ENCODE results near the gene SRGN. TPM values are rescaled to one million over a fixed set of nuclear protein-coding genes. Genes with fewer than 3 reads are reported as not detected.
A peak's percentile ranks its signal among the peaks of the same experiment; 100 is the strongest.

SRGN gene
- total RNA-seq, 3 donors from 2014 or later, result 15.6 to 54.6 (median 43.9) TPM

DNA sequence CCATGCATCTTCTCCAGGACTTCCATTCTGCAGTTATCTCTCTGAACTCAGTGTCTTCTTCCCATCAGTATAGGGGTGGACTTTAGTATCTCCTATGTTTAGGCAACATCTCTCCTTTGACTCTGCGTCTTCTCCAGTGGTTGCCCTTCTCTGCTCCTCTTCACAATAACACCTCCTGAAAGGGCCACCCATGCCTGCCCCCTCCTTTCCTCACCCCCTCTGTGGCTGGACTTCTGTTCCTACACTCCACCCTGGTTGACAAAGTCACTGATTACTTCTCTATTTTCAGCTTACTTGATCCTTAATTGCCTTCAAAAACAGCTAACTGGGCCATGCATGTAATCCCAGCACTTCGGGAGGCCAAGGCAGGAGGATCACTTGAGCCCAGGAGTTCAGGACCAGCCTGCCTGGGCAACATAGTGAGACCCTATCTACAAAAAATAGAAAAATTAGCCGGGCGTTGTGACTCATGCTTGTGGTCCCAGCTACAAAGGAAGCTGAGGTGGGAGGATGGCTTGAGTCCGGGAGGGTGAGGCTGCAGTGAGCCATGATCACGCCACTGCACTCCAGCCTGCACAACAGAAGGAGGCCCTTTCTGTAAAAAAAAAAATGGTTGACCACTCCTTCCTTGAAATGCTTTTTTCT is 13.7 kb downstream of the SRGN start:
- intact Hi-C loops (cut with DNase I, micrococcal nuclease), result no loop called here
- Histone ChIP-seq H3K4me3 (no peak overlapping the region), H3K9me3 (no peaks in the 10 kb centered on the region), H3K4me1 (ENCODE audit: low read depth) (no peaks in the 10 kb centered on the region), H3K36me3 (ENCODE audit: low read depth) (no peaks in the 10 kb centered on the region)
- DNase-seq (no peak), ATAC-seq (peak; percentile 8)
- TF ChIP-seq, protein P1, sequence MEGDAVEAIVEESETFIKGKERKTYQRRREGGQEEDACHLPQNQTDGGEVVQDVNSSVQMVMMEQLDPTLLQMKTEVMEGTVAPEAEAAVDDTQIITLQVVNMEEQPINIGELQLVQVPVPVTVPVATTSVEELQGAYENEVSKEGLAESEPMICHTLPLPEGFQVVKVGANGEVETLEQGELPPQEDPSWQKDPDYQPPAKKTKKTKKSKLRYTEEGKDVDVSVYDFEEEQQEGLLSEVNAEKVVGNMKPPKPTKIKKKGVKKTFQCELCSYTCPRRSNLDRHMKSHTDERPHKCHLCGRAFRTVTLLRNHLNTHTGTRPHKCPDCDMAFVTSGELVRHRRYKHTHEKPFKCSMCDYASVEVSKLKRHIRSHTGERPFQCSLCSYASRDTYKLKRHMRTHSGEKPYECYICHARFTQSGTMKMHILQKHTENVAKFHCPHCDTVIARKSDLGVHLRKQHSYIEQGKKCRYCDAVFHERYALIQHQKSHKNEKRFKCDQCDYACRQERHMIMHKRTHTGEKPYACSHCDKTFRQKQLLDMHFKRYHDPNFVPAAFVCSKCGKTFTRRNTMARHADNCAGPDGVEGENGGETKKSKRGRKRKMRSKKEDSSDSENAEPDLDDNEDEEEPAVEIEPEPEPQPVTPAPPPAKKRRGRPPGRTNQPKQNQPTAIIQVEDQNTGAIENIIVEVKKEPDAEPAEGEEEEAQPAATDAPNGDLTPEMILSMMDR (IDR thresholded peaks at IDR 0.05), result no peak

DNA sequence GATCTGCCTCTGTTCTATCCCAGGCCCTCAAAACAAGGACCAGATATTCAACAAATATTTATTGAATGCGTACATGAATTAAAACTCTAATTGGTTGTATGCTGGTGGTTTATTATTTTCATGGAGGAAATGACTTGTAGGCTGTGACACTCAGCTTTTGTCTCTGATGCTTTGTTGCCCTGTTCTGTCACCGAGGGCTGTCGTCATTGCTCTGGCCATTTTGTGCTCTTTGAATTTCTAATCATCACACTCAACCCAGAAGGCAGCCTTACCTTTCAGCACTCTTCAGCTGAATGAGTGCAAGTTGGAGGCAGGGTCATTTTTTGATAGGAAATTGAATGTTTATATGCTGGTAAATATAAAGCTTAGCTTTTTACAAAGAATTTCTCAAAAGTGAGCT is 14.5 kb downstream of the SRGN start:
- ATAC-seq (no peak), DNase-seq (no peak)
- no peaks in the 10 kb centered on the region for H3K9me3 ChIP-seq
- H3K4me1 ChIP-seq (ENCODE audit: low read depth), result no peaks in the 10 kb centered on the region
- TF ChIP-seq, protein P1 (IDR thresholded peaks at IDR 0.05), result no peak
- H3K4me3 ChIP-seq, result no peak overlapping the region
- no peaks in the 10 kb centered on the region for H3K36me3 ChIP-seq (ENCODE audit: low read depth)
- intact Hi-C loops (cut with DNase I, micrococcal nuclease), result no loop called here

DNA sequence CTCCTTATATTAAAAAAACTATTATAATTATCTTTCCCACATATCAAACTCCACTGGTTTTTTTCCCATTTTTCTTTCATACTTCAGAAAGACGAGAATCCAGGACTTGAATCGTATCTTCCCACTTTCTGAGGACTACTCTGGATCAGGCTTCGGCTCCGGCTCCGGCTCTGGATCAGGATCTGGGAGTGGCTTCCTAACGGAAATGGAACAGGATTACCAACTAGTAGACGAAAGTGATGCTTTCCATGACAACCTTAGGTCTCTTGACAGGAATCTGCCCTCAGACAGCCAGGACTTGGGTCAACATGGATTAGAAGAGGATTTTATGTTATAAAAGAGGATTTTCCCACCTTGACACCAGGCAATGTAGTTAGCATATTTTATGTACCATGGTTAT is 15.9 kb downstream of the SRGN start:
- DNase-seq (no peak), ATAC-seq (no peak)
- no peaks in the 10 kb centered on the region for H3K36me3 ChIP-seq (ENCODE audit: low read depth)
- TF ChIP-seq, protein P1 (IDR thresholded peaks at IDR 0.05), result no peak
- H3K9me3 ChIP-seq, result no peaks in the 10 kb centered on the region
- H3K4me1 ChIP-seq (ENCODE audit: low read depth), result no peaks in the 10 kb centered on the region
- H3K4me3 ChIP-seq, result no peak overlapping the region
- intact Hi-C loops (cut with DNase I, micrococcal nuclease), result no loop called here

DNA sequence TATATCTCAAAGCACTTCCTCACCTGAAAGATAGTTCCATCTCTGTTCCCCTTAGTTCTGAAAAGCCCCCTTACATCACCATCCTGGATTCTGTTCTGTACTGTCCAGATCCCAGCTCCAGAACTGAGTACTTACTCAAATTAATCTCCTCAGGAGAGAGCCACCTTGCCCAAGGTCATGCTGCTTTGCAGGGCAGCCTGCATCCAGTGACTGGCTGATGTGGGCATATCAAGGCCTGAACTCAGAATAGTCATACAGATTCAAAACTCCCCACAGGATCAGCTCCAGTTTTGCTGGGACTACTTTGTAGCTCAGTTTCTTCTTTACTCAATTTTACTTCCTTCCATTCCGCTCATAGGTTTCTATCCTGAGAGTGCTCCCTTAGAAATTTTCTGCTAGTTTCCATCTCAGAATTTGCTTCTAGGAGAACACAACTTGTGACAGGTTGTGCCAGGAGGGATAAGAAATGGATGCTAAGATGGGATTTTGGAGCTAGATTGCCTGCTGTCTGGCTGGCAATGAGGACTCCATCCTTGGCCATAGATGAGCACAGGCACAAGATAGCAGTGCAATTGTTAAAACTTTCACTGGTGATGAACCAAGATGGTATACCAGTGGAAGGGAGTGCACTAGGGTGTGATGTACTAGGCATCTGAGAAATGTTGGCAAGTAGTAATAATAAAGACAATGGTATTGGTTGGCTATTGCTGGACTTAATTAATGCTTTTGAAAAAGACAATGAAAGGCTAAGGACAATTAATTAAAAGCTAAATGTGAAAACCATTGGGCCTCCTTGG is 17.3 kb downstream of the SRGN start:
- Histone ChIP-seq H3K4me1 (ENCODE audit: low read depth) (no peaks in the 10 kb centered on the region), H3K36me3 (ENCODE audit: low read depth) (no peaks in the 10 kb centered on the region), H3K9me3 (no peaks in the 10 kb centered on the region), H3K4me3 (no peak overlapping the region)
- DNase-seq (no peak), ATAC-seq (no peak)
- intact Hi-C loops (cut with DNase I, micrococcal nuclease), result no loop called here
- TF ChIP-seq, protein P1 (IDR thresholded peaks at IDR 0.05), result no peak

DNA sequence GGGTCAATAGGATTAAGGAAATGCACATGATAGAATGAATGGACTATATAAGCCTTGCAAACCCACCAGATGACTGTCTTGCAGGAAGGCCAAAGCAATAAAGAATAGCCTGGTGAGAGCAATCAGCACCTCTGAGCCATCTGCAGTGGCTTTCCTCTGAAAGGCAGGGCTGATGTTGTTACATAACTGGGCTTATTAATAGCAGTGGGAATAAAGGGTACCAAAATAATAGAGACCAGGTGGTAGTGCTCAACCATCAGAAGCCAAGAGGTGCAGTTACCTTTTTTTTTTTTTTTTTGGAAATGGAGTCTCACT is 19.2 kb downstream of the SRGN start:
- H3K4me1 ChIP-seq (ENCODE audit: low read depth), result no peaks in the 10 kb centered on the region
- no peak for DNase-seq
- ATAC-seq, result no peak

More for the DNA sequence above, 19.2 kb downstream of the SRGN start:
- Histone ChIP-seq H3K4me3 (no peak overlapping the region), H3K9me3 (no peaks in the 10 kb centered on the region), H3K36me3 (ENCODE audit: low read depth) (no peaks in the 10 kb centered on the region)
- intact Hi-C loops (cut with DNase I, micrococcal nuclease), result no loop called here
- TF ChIP-seq, protein P1 (IDR thresholded peaks at IDR 0.05), result no peak

Data from mucosa of descending colon (tissue), 3 donors.